ENCODE data around the gene EDNRB. TPM values are rescaled to one million over a fixed set of nuclear protein-coding genes. Genes with fewer than 3 reads are reported as not detected.
"Not testable (repeated sequence)": the region's sequence is repeated elsewhere in the genome, so short reads cannot be mapped to it uniquely, and the experiment has no call there.

EDNRB gene
- total and polyA plus RNA-seq, 2 donors, result 28.2 to 110 TPM

- WGBS, result 59% methylated on average over 4 of the region's 4 CpGs
- Histone ChIP-seq H3K4me3 (ENCODE audit: low read depth, low read length) (no peak overlapping the region), H3K4me1 (ENCODE audit: insufficient read depth) (no peaks in the 10 kb centered on the region), H3K27ac (ENCODE audit: low read depth) (no peak overlapping the region), H3K36me3 (ENCODE audit: insufficient read depth) (no peaks in the 10 kb centered on the region)
- DNase-seq (ENCODE audit: extremely low spot score), result no peak
Observed at GRCh38 chr13:77853703-77854102, 64.9 kb downstream of the EDNRB start.

GRCh38 chr13:77848050-77848449 lies 70.6 kb downstream of the EDNRB start:
- not testable (repeated sequence) for DNase-seq (ENCODE audit: extremely low spot score); H3K36me3 ChIP-seq (ENCODE audit: insufficient read depth); H3K4me1 ChIP-seq (ENCODE audit: insufficient read depth); H3K27ac ChIP-seq (ENCODE audit: low read depth); H3K4me3 ChIP-seq (ENCODE audit: low read depth, low read length)
- 98% methylated on average over 4 of the region's 4 CpGs for WGBS

GRCh38 chr13:77846173-77846572 lies 72.5 kb downstream of the EDNRB start:
- 90% methylated on average over 1 of the region's 1 CpG for WGBS
- H3K4me1 ChIP-seq (ENCODE audit: insufficient read depth), result no peaks in the 10 kb centered on the region
- no peak for DNase-seq (ENCODE audit: extremely low spot score)
- H3K36me3 ChIP-seq (ENCODE audit: insufficient read depth), result no peaks in the 10 kb centered on the region
- no peak overlapping the region for H3K4me3 ChIP-seq (ENCODE audit: low read depth, low read length)
- H3K27ac ChIP-seq (ENCODE audit: low read depth), result no peak overlapping the region

Small RNAs within 50 kb of the gene (small RNA-seq; reads per million reads assigned to genes)
- not detected for gene RN7SL810P

Other genes with a start within 250 kb of the EDNRB start
- 7.6 TPM for gene SLAIN1, start 221.1 kb downstream of the EDNRB start, total RNA-seq
- gene SLAIN1, start 221.1 kb downstream of the EDNRB start, polyA plus RNA-seq, result 3.4 TPM